ENCODE results near the gene CEBPG. TPM values are rescaled to one million over a fixed set of nuclear protein-coding genes. Genes with fewer than 3 reads are reported as not detected.

CEBPG gene
- total RNA-seq, 1 donor from 2014 or later, result 17.0 TPM

- no peak for DNase-seq
- intact Hi-C loops (cut with micrococcal nuclease), result no loop called here
- ATAC-seq, result no peak
Measured at GRCh38 chr19:33413426-33413725, 39.9 kb downstream of the CEBPG start.

GRCh38 chr19:33413868-33414666, 40.6 kb downstream of the CEBPG start:
- DNase-seq (no peak), ATAC-seq (no peak)
- intact Hi-C loops (cut with micrococcal nuclease), result no loop called here

GRCh38 chr19:33414667-33415605, 41.4 kb downstream of the CEBPG start:
- no peak for DNase-seq
- intact Hi-C loops (cut with micrococcal nuclease), result loop anchor here (5.0 kb wide), 1 partner anchor 357 kb away; no protein-coding TSS in a partner anchor
- ATAC-seq, result no peak

- DNase-seq, result peak; percentile 75
- intact Hi-C loops (cut with micrococcal nuclease), result loop anchor here (5.0 kb wide), 1 partner anchor 356 kb away; no protein-coding TSS in a partner anchor
- peak; percentile 74 for ATAC-seq
Measured at GRCh38 chr19:33416307-33417215, 43.1 kb downstream of the CEBPG start.

GRCh38 chr19:33417751-33418150, 44.2 kb downstream of the CEBPG start:
- ATAC-seq (no peak), DNase-seq (no peak)
- intact Hi-C loops (cut with micrococcal nuclease), result loop anchor here (5.0 kb wide), 1 partner anchor 355 kb away; no protein-coding TSS in a partner anchor

- intact Hi-C loops (cut with micrococcal nuclease), result loop anchor here (5.0 kb wide), 1 partner anchor 354 kb away; no protein-coding TSS in a partner anchor
- no peak for ATAC-seq
- peak; percentile 14 for DNase-seq
Measured at GRCh38 chr19:33418461-33418860, 45.0 kb downstream of the CEBPG start.

GRCh38 chr19:33418871-33419787, 45.6 kb downstream of the CEBPG start:
- ATAC-seq (no peak), DNase-seq (no peak)
- intact Hi-C loops (cut with micrococcal nuclease), result loop anchor here (5.0 kb wide), 1 partner anchor 353 kb away; no protein-coding TSS in a partner anchor

GRCh38 chr19:33419788-33420130, 46.2 kb downstream of the CEBPG start:
- intact Hi-C loops (cut with micrococcal nuclease), result loop anchor here (5.0 kb wide), 1 partner anchor 353 kb away; no protein-coding TSS in a partner anchor
- no peak for ATAC-seq
- DNase-seq, result no peak

GRCh38 chr19:33420821-33421220, 47.3 kb downstream of the CEBPG start:
- ATAC-seq (no peak), DNase-seq (no peak)
- intact Hi-C loops (cut with micrococcal nuclease), result no loop called here

- DNase-seq (no peak), ATAC-seq (no peak)
- intact Hi-C loops (cut with micrococcal nuclease), result no loop called here
Measured at GRCh38 chr19:33421368-33421767, 47.9 kb downstream of the CEBPG start.

- DNase-seq, result no peak
- no peak for ATAC-seq
- intact Hi-C loops (cut with micrococcal nuclease), result no loop called here
Measured at GRCh38 chr19:33422369-33423180, 49.1 kb downstream of the CEBPG start.

- DNase-seq, result no peak
- intact Hi-C loops (cut with micrococcal nuclease), result no loop called here
- ATAC-seq, result no peak
Measured at GRCh38 chr19:33424181-33424580, 50.7 kb downstream of the CEBPG start.

- no peak for ATAC-seq
- peak; percentile 16 for DNase-seq
- intact Hi-C loops (cut with micrococcal nuclease), result no loop called here
Measured at GRCh38 chr19:33426621-33427361, 53.3 kb downstream of the CEBPG start.

GRCh38 chr19:33427801-33428626, 54.5 kb downstream of the CEBPG start:
- DNase-seq (peak; percentile 15), ATAC-seq (no peak)
- intact Hi-C loops (cut with micrococcal nuclease), result no loop called here

- DNase-seq (peak; percentile 2), ATAC-seq (no peak)
- intact Hi-C loops (cut with micrococcal nuclease), result no loop called here
Measured at GRCh38 chr19:33428627-33429125, 55.2 kb downstream of the CEBPG start.

Measured in left ventricle myocardium superior (tissue), 1 donor.